A549 (cell line): ENCODE measurements around the gene JAG2. TPM values are rescaled to one million over a fixed set of nuclear protein-coding genes. Genes with fewer than 3 reads are reported as not detected.
A peak's percentile ranks its signal among the peaks of the same experiment; 100 is the strongest.

ENCODE experiments used
- ATAC-seq, 2 experiments: fragments of 200-7000 bp in 1 of 2; fragments of >200 bp in 1 of 2; cut with Nextera tagmentation in 1 of 2; cut with Tn5 transposase in 1 of 2; 3 replicates each; pipeline versions ENCODE4 v1.8.0 to v1.9.1; 2018 to 2020; ENCODE audit warnings: mild to moderate bottlenecking in 1 of 2, moderate library complexity in 1 of 2
- CTCF ChIA-PET: fragments of 300-600 bp; sonication (Branson Sonifier 250); formaldehyde crosslinking; extraction: SDS; loops from one replicate; lab custom pipeline; 2021; ENCODE audit warnings: antibody characterized with exemption, inconsistent platforms; lab: Yijun Ruan, JAX
- POLR2A ChIA-PET: fragments of 350-600 bp; formaldehyde crosslinking; extraction: SDS; loops from one replicate; lab custom pipeline; 2021; ENCODE audit warnings: antibody characterized with exemption, inconsistent platforms; lab: Yijun Ruan, JAX
- DNase-seq, 2 experiments: peaks; one replicate each; pipeline versions ENCODE4 v3.0.0 to v3.0.0-alpha.2; 2011 to 2016; ENCODE audit warnings: low read depth in 1 of 2, low spot score in 1 of 2
- FAIRE-seq: peaks from 2 replicates; lab custom pipeline; 2011; peaks lifted over from hg19 to GRCh38; lab: Jason Lieb, UNC
- H3K27ac ChIP-seq, 2 experiments: fragments of >200 bp; sonication (Bioruptor Twin); formaldehyde crosslinking; 3 replicates each; pipeline ENCODE4 v1.5.1; 2016 to 2017
- H3K4me1 ChIP-seq: fragments of >200 bp; sonication (Bioruptor Twin); formaldehyde crosslinking; 3 replicates; pipeline ENCODE4 v1.6.1; 2016
- H3K4me2 ChIP-seq: fragments of >200 bp; sonication (Bioruptor Twin); formaldehyde crosslinking; 3 replicates; pipeline ENCODE4 v1.6.1; 2016
- H3K4me3 ChIP-seq: fragments of >200 bp; sonication (Bioruptor Twin); formaldehyde crosslinking; 3 replicates; pipeline ENCODE4 v1.5.1; 2016
- H3K9me3 ChIP-seq: fragments of >200 bp; sonication (Bioruptor Twin); formaldehyde crosslinking; 3 replicates; pipeline ENCODE4 v1.6.1; 2016
- BCL3 ChIP-seq: fragments of >200 bp; sonication (Bioruptor Twin); formaldehyde crosslinking; IDR thresholded peaks from 3 replicates; pipeline ENCODE4 v1.6.1; 2016
- BHLHE40 ChIP-seq: IDR thresholded peaks from 2 replicates; pipeline ENCODE4 v1.6.1; 2012; ENCODE audit warnings: low read depth, low read length, inconsistent platforms
- CBX2 ChIP-seq: fragments of 200-600 bp; sonication (generic); IDR thresholded peaks from 2 replicates; pipeline ENCODE4 v1.6.1; 2016; ENCODE audit warnings: low read depth, mild to moderate bottlenecking, borderline replicate concordance
- ELK1 ChIP-seq: fragments of 150-350 bp; IDR thresholded peaks from 2 replicates; pipeline ENCODE4 v1.6.1; 2014; ENCODE audit warnings: low read depth, mild to moderate bottlenecking, low read length
- FOSB ChIP-seq: fragments of 250-450 bp; sonication (Bioruptor Pico); IDR thresholded peaks from 2 replicates; pipeline ENCODE4 v1.5.0; 2020; ENCODE audit warnings: mild to moderate bottlenecking, moderate library complexity
- FOSL2 ChIP-seq, 2 experiments: fragments of 450-650 bp in 1 of 2; fragments of >200 bp in 1 of 2; sonication (Bioruptor Twin) in 1 of 2; formaldehyde crosslinking; IDR thresholded peaks; 2 replicates each; pipeline versions ENCODE4 v1.5.0 to v1.6.1; 2016 to 2020; ENCODE audit warnings: mild to moderate bottlenecking in 1 of 2, moderate library complexity in 1 of 2
- HES2 ChIP-seq: fragments of >200 bp; sonication (Bioruptor Twin); formaldehyde crosslinking; IDR thresholded peaks from 2 replicates; pipeline ENCODE4 v1.6.1; 2016
- JUN ChIP-seq, 2 experiments: fragments of >200 bp; sonication (Bioruptor Twin); formaldehyde crosslinking; IDR thresholded peaks; 2 replicates in 1 of 2; 3 replicates in 1 of 2; pipeline ENCODE4 v1.6.1; 2016 to 2017
- MYC ChIP-seq: IDR thresholded peaks from 2 replicates; pipeline ENCODE4 v1.6.1; 2012; ENCODE audit warnings: mild to moderate bottlenecking, inconsistent platforms, low read length, improper control_type of control experiment, borderline replicate concordance
- NFE2L2 ChIP-seq: fragments of 150-350 bp; conservative IDR thresholded peaks from 2 replicates; pipeline ENCODE4 v1.6.1; 2014; ENCODE audit warnings: low read length
- NPAS2 ChIP-seq: fragments of 250-450 bp; sonication (Bioruptor Pico); IDR thresholded peaks from 2 replicates; pipeline ENCODE4 v1.8.0; 2022; ENCODE audit warnings: mild to moderate bottlenecking, moderate library complexity, borderline replicate concordance
- PHF8 ChIP-seq: fragments of 200-600 bp; sonication (generic); IDR thresholded peaks from 2 replicates; pipeline ENCODE4 v1.6.1; 2016; ENCODE audit warnings: low read depth, mild to moderate bottlenecking, antibody characterized with exemption, moderate library complexity, borderline replicate concordance
- RAD21 ChIP-seq, 2 experiments: fragments of >200 bp in 1 of 2; sonication (Bioruptor Twin) in 1 of 2; formaldehyde crosslinking in 1 of 2; IDR thresholded peaks in 1 of 2; conservative IDR thresholded peaks in 1 of 2; 2 replicates in 1 of 2; 3 replicates in 1 of 2; pipeline ENCODE4 v1.6.1; 2012 to 2018; ENCODE audit warnings: inconsistent platforms in 1 of 2
- RNF2 ChIP-seq: fragments of 200-600 bp; sonication (generic); IDR thresholded peaks from 2 replicates; pipeline ENCODE4 v1.6.1; 2016; ENCODE audit warnings: low read depth, mild to moderate bottlenecking, antibody characterized with exemption, moderate library complexity, borderline replicate concordance
- SREBF2 ChIP-seq: fragments of 450-650 bp; IDR thresholded peaks from 2 replicates; pipeline ENCODE4 v1.6.1; 2014; ENCODE audit warnings: mild to moderate bottlenecking, moderate library complexity
- ZC3H11A ChIP-seq: fragments of 450-650 bp; IDR thresholded peaks from 2 replicates; pipeline ENCODE4 v1.6.1; 2014; ENCODE audit warnings: antibody characterized with exemption, mild to moderate bottlenecking
- ZSCAN20 ChIP-seq: fragments of 250-450 bp; sonication (Bioruptor Pico); IDR thresholded peaks from 2 replicates; pipeline ENCODE4 v1.8.0; 2022; ENCODE audit warnings: mild to moderate bottlenecking, moderate library complexity
- WGBS: methylation state at CpG from one replicate; pipeline ENCODE4 v1.1.6; 2017; ENCODE audit errors: missing lambda C conversion rate; 5-methylcytosine and 5-hydroxymethylcytosine counted together
- polyA plus RNA-seq, 4 experiments: library from polyadenylated mRNA; depleted of rRNA in 3 of 4; stranded (reverse); fragments of >200 nt; fragmentation: RNase III in 1 of 4; extraction: RNeasy Plus Mini Kit Qiagen cat#74134 plus additional on column Dnase treatment in 1 of 4; gene quantifications; 2 replicates in 3 of 4; 3 replicates in 1 of 4; pipeline ENCODE4 v1.2.3, GENCODE V29; 2011 to 2017
- TF ChIP-seq, protein P1 (sequence below): fragments of 250-450 bp; sonication (Bioruptor Pico); IDR thresholded peaks from 2 replicates; pipeline ENCODE4 v1.5.0; 2020; ENCODE audit warnings: low read depth, mild to moderate bottlenecking, moderate library complexity
- TF ChIP-seq, protein P2 (sequence below): fragments of 200-600 bp; sonication (generic); IDR thresholded peaks from 2 replicates; pipeline ENCODE4 v1.6.1; 2016; ENCODE audit warnings: antibody characterized with exemption, mild to moderate bottlenecking, moderate library complexity
- TF ChIP-seq, protein P3 (sequence below): IDR thresholded peaks from 2 replicates; pipeline ENCODE4 v1.6.1; 2012

Gene JAG2
- polyA plus RNA-seq, 2 of the 4 experiments (the other 2 are of a cell fraction), result 5.9 to 20.4 TPM

DNA sequence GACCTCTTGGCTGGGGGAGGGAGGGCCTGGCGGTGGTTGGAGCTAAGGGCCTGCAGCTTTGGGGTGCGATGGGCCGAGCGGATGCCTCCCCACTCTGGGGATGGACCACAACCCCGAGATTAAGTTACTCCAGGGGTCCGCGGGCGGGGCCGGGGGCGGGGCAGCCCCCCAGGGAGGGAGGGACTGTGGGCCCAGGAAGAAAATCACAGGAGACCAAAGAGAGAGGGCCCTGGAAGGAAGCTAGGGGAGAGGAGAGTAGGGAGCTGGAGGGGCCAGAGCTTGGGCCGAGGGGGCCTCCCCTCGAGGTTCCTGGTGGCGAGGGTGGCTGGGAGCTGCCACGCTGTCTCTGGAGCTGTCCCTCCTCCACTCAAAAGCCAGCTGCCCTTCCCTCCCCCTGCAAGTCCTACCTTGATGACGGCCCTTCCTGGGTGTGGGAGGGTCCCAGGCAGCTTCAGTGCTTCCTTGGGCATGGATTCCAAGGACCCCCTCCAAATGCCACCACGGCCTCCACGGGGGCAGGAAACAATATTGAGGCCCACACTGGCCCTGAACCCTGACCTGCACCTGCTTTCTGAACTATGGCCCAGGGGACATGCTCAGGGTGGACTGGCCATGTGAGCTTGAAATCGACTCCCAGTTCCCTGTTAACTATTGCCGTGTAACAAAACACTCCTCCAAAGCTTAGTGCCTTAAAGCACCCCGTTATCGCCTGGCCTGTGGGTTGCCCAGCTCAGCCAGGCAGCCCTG is 13.1 kb upstream of the JAG2 start:
- 0 out of 6 replicates have a peak, but pooled peaks of 1 of the 2 experiments have one; percentile 2 for ATAC-seq
- 86% methylated on average over 10 of the region's 21 CpGs for WGBS
- POLR2A ChIA-PET, result interaction anchor here (0.6 to 2.1 kb wide), 5 partner anchors 13 to 119 kb away, joined by 3 to 8 read pairs (median 4); partner anchors contain the start of genes BRF1 and JAG2

GRCh38 chr14:105180592-105181548 is 12.3 kb upstream of the JAG2 start, which contains the start of gene NUDT14:
NUDT14 (minus strand) TSS chr14:105181312; CDS start chr14:105181209, 103 bp downstream.
- ATAC-seq (peak; percentile 60 to 62), DNase-seq (peak; percentile 69 to 85), FAIRE-seq (no peak)
- peaks cover 18% of the 10 kb centered on the region; the same call in 2 of the 3 replicates for H3K4me1 ChIP-seq
- peak within 1 kb of the TSS; percentile 54 for H3K4me3 ChIP-seq
- H3K27ac ChIP-seq, result peak within 1 kb of the TSS; percentile 84 to 96
- 5% methylated on average over 4 of the region's 106 CpGs for WGBS
- POLR2A ChIA-PET, result interaction anchor here (0.6 to 2.1 kb wide), 5 partner anchors 12 to 120 kb away, joined by 3 to 8 read pairs (median 4); partner anchors contain the start of genes BRF1 and JAG2
- peak within 1 kb of the TSS; percentile 91 for H3K4me2 ChIP-seq
- CTCF ChIA-PET, result interaction anchor here (0.7 to 7.7 kb wide), 8 partner anchors 11 to 171 kb away, joined by 3 to 45 read pairs (median 5); partner anchors contain the start of gene JAG2
- no peaks in the 10 kb centered on the region for H3K9me3 ChIP-seq
- TF ChIP-seq, protein P1, sequence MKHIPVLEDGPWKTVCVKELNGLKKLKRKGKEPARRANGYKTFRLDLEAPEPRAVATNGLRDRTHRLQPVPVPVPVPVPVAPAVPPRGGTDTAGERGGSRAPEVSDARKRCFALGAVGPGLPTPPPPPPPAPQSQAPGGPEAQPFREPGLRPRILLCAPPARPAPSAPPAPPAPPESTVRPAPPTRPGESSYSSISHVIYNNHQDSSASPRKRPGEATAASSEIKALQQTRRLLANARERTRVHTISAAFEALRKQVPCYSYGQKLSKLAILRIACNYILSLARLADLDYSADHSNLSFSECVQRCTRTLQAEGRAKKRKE (CRISPR knock-in tag), result no peak
- TF ChIP-seq PHF8, result no peak
- TF ChIP-seq JUN (IDR thresholded peaks at IDR 0.05), result peak in 1 of 2 experiments; percentile 79; a peak in 3 of 5 replicates
- TF ChIP-seq ZC3H11A, result no peak
- TF ChIP-seq RAD21 (conservative IDR thresholded peaks at IDR 0.05 in 1 of 2, IDR thresholded peaks at IDR 0.05 in 1 of 2), result no peak
- TF ChIP-seq BHLHE40, result no peak
- TF ChIP-seq BCL3, result peak; percentile 50; the same call in 1 of the 3 replicates
- no peak for TF ChIP-seq FOSL2 (IDR thresholded peaks at IDR 0.05)
- no peak for TF ChIP-seq FOSL2 (CRISPR knock-in tag; IDR thresholded peaks at IDR 0.05)
- no peak for TF ChIP-seq MYC

More for the DNA sequence above, 13.1 kb upstream of the JAG2 start:
- no peak for TF ChIP-seq MYC
- TF ChIP-seq NPAS2 (CRISPR knock-in tag), result no peak
- TF ChIP-seq HES2, result no peak
- TF ChIP-seq SREBF2, result no peak
- no peak for TF ChIP-seq CBX2
- TF ChIP-seq RNF2, result no peak
- TF ChIP-seq ZC3H11A, result no peak
- TF ChIP-seq, protein P2, sequence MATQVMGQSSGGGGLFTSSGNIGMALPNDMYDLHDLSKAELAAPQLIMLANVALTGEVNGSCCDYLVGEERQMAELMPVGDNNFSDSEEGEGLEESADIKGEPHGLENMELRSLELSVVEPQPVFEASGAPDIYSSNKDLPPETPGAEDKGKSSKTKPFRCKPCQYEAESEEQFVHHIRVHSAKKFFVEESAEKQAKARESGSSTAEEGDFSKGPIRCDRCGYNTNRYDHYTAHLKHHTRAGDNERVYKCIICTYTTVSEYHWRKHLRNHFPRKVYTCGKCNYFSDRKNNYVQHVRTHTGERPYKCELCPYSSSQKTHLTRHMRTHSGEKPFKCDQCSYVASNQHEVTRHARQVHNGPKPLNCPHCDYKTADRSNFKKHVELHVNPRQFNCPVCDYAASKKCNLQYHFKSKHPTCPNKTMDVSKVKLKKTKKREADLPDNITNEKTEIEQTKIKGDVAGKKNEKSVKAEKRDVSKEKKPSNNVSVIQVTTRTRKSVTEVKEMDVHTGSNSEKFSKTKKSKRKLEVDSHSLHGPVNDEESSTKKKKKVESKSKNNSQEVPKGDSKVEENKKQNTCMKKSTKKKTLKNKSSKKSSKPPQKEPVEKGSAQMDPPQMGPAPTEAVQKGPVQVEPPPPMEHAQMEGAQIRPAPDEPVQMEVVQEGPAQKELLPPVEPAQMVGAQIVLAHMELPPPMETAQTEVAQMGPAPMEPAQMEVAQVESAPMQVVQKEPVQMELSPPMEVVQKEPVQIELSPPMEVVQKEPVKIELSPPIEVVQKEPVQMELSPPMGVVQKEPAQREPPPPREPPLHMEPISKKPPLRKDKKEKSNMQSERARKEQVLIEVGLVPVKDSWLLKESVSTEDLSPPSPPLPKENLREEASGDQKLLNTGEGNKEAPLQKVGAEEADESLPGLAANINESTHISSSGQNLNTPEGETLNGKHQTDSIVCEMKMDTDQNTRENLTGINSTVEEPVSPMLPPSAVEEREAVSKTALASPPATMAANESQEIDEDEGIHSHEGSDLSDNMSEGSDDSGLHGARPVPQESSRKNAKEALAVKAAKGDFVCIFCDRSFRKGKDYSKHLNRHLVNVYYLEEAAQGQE, result no peak
- TF ChIP-seq RAD21 (conservative IDR thresholded peaks at IDR 0.05 in 1 of 2, IDR thresholded peaks at IDR 0.05 in 1 of 2), result no peak
- no peak for TF ChIP-seq FOSB (CRISPR knock-in tag)
- TF ChIP-seq, protein P3, sequence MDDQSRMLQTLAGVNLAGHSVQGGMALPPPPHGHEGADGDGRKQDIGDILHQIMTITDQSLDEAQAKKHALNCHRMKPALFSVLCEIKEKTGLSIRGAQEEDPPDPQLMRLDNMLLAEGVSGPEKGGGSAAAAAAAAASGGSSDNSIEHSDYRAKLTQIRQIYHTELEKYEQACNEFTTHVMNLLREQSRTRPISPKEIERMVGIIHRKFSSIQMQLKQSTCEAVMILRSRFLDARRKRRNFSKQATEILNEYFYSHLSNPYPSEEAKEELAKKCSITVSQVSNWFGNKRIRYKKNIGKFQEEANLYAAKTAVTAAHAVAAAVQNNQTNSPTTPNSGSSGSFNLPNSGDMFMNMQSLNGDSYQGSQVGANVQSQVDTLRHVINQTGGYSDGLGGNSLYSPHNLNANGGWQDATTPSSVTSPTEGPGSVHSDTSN, result no peak
- no peak for TF ChIP-seq ZSCAN20 (CRISPR knock-in tag)
- no peak for TF ChIP-seq ELK1
- TF ChIP-seq BHLHE40, result no peak
- no peak for TF ChIP-seq NFE2L2
- Histone ChIP-seq H3K9me3 (no peaks in the 10 kb centered on the region), H3K4me1 (peaks cover 12% of the 10 kb centered on the region; the same call in 2 of the 3 replicates), H3K4me2 (peak overlapping the region; percentile 91), H3K27ac (peak overlapping the region; percentile 84 to 96; a peak in 5 of 6 replicates), H3K4me3 (peak overlapping the region; percentile 54)
- CTCF ChIA-PET, result interaction anchor here (0.7 to 7.7 kb wide), 7 partner anchors 12 to 100 kb away, joined by 3 to 45 read pairs (median 7); partner anchors contain the start of gene JAG2
- DNase-seq (no peak), FAIRE-seq (no peak)
